Smooth muscle cell (in vitro differentiated cells): ENCODE measurements around the gene KLHDC4. TPM values are rescaled to one million over a fixed set of nuclear protein-coding genes. Genes with fewer than 3 reads are reported as not detected.

Source experiments
- DNase-seq: peaks from one replicate; lab custom pipeline; 2025; ENCODE audit not compliant: unreplicated experiment; lab: John Stamatoyannopoulos, UW
- H2AFZ ChIP-seq: fragments of 200-600 bp; sonication (generic); 2 replicates; pipeline ENCODE4 v1.6.0; 2016; ENCODE audit warnings: antibody characterized with exemption, low read depth, mild to moderate bottlenecking
- H3F3A ChIP-seq: fragments of 200-600 bp; sonication (generic); 2 replicates; pipeline ENCODE4 v1.6.0; 2017; ENCODE audit warnings: antibody characterized with exemption, low read depth
- H3K27ac ChIP-seq: fragments of 200-600 bp; sonication (generic); 2 replicates; pipeline ENCODE4 v1.5.1; 2016; ENCODE audit warnings: low read depth, mild to moderate bottlenecking
- H3K27me3 ChIP-seq: fragments of 200-600 bp; sonication (generic); 2 replicates; pipeline ENCODE4 v1.6.1; 2016; ENCODE audit warnings: low read depth, mild to moderate bottlenecking
- H3K36me3 ChIP-seq: fragments of 200-600 bp; sonication (generic); 2 replicates; pipeline ENCODE4 v1.5.1; 2016; ENCODE audit warnings: low read depth
- H3K4me1 ChIP-seq: fragments of 200-600 bp; sonication (generic); 2 replicates; pipeline ENCODE4 v1.5.1; 2016; ENCODE audit warnings: low read depth
- H3K4me2 ChIP-seq: fragments of 200-600 bp; sonication (generic); 2 replicates; pipeline ENCODE4 v1.6.0; 2016; ENCODE audit warnings: mild to moderate bottlenecking
- H3K4me3 ChIP-seq: fragments of 200-600 bp; sonication (generic); 2 replicates; pipeline ENCODE4 v1.5.1; 2016; ENCODE audit warnings: mild to moderate bottlenecking
- H3K79me2 ChIP-seq: fragments of 200-600 bp; sonication (generic); 2 replicates; pipeline ENCODE4 v1.6.0; 2016; ENCODE audit warnings: low read depth, mild to moderate bottlenecking
- H3K9ac ChIP-seq: fragments of 200-600 bp; sonication (generic); 2 replicates; pipeline ENCODE4 v1.6.0; 2016; ENCODE audit warnings: low read depth
- H3K9me3 ChIP-seq: fragments of 200-600 bp; sonication (generic); replicated peaks from 2 replicates; pipeline ENCODE4 v1.5.1; 2016; ENCODE audit warnings: low read depth
- H4K20me1 ChIP-seq: fragments of 200-600 bp; sonication (generic); 2 replicates; pipeline ENCODE4 v1.6.0; 2016; ENCODE audit warnings: low read depth
- CTCF ChIP-seq: fragments of 200-600 bp; sonication (generic); IDR thresholded peaks from 2 replicates; pipeline ENCODE4 v1.5.1; 2017; ENCODE audit warnings: borderline replicate concordance, mild to moderate bottlenecking, antibody characterized with exemption; ENCODE audit not compliant: insufficient read depth, poor library complexity, severe bottlenecking
- WGBS: methylation state at CpG from one replicate; pipeline ENCODE4 v1.1.7; 2016; ENCODE audit warnings: low lambda C conversion rate; 5-methylcytosine and 5-hydroxymethylcytosine counted together
- polyA plus RNA-seq: library from polyadenylated mRNA; unstranded; fragments of >200 nt; fragmentation: Nextera tagmentation; extraction: Ambion mirVana; gene quantifications from 2 replicates; pipeline ENCODE4 v1.2.1, GENCODE V29; 2016
- total RNA-seq: library from RNA; depleted of rRNA; stranded (reverse); fragments of >200 nt; gene quantifications from 2 replicates; pipeline ENCODE4 v1.2.3, GENCODE V29; 2014

KLHDC4 gene
- total and polyA plus RNA-seq, 2 experiments from 2014 or later: 6.0 to 6.7 TPM

- H3K79me2 ChIP-seq: no peaks in the 10 kb centered on the region
- H3K36me3 ChIP-seq: no peaks in the 10 kb centered on the region
- H3K4me2 ChIP-seq: no peak overlapping the region
- no peak for DNase-seq
- TF ChIP-seq CTCF: no peak
- H3K27ac ChIP-seq: no peak overlapping the region
- H3K9ac ChIP-seq: no peak overlapping the region
- H3K9me3 ChIP-seq: no peaks in the 10 kb centered on the region
- H4K20me1 ChIP-seq: no peaks in the 10 kb centered on the region
- H3K4me3 ChIP-seq: no peak overlapping the region
- H3K4me1 ChIP-seq: no peaks in the 10 kb centered on the region
- H2AFZ ChIP-seq: no peak overlapping the region
- no peaks in the 10 kb centered on the region for H3F3A ChIP-seq
- WGBS: 96% methylated on average over 20 of the region's 20 CpGs
- H3K27me3 ChIP-seq: no peaks in the 10 kb centered on the region
Measured at GRCh38 chr16:87694441-87695125, 71.2 kb downstream of the KLHDC4 start.

- Histone ChIP-seq H3K9ac (no peak overlapping the region), H3K27ac (no peak overlapping the region), H4K20me1 (no peaks in the 10 kb centered on the region), H3K36me3 (no peaks in the 10 kb centered on the region), H3K4me3 (no peak overlapping the region), H3F3A (no peaks in the 10 kb centered on the region), H2AFZ (no peak overlapping the region), H3K4me1 (no peaks in the 10 kb centered on the region), H3K9me3 (no peaks in the 10 kb centered on the region), H3K27me3 (no peaks in the 10 kb centered on the region), H3K4me2 (no peak overlapping the region), H3K79me2 (no peaks in the 10 kb centered on the region)
- WGBS: 97% methylated on average over 16 of the region's 16 CpGs
- no peak for DNase-seq
- no peak for TF ChIP-seq CTCF
Measured at GRCh38 chr16:87693827-87694226, 72.0 kb downstream of the KLHDC4 start.

- no peaks in the 10 kb centered on the region for H3K9me3 ChIP-seq
- H4K20me1 ChIP-seq: no peaks in the 10 kb centered on the region
- DNase-seq: no peak
- H3K27ac ChIP-seq: no peak overlapping the region
- TF ChIP-seq CTCF: no peak
- whole genome bisulfite sequencing: 93% methylated on average over 12 of the region's 12 CpGs
- H3F3A ChIP-seq: no peaks in the 10 kb centered on the region
- H3K36me3 ChIP-seq: no peaks in the 10 kb centered on the region
- H3K4me2 ChIP-seq: no peak overlapping the region
- H3K4me3 ChIP-seq: no peak overlapping the region
- H3K9ac ChIP-seq: no peak overlapping the region
- H3K4me1 ChIP-seq: no peaks in the 10 kb centered on the region
- H3K79me2 ChIP-seq: no peaks in the 10 kb centered on the region
- H2AFZ ChIP-seq: no peak overlapping the region
- no peaks in the 10 kb centered on the region for H3K27me3 ChIP-seq
Measured at GRCh38 chr16:87692756-87693155, 73.0 kb downstream of the KLHDC4 start.

- WGBS: 97% methylated on average over 7 of the region's 7 CpGs
- H3K9ac ChIP-seq: no peak overlapping the region
Measured at GRCh38 chr16:87692176-87692575, 73.6 kb downstream of the KLHDC4 start.

More at GRCh38 chr16:87692176-87692575, 73.6 kb downstream of the KLHDC4 start:
- Histone ChIP-seq H3K79me2 (no peaks in the 10 kb centered on the region), H3F3A (no peaks in the 10 kb centered on the region), H3K4me2 (no peak overlapping the region), H3K9me3 (no peaks in the 10 kb centered on the region), H3K27me3 (no peaks in the 10 kb centered on the region), H2AFZ (no peak overlapping the region), H3K4me1 (no peaks in the 10 kb centered on the region), H3K36me3 (no peaks in the 10 kb centered on the region), H3K4me3 (no peak overlapping the region), H3K27ac (no peak overlapping the region), H4K20me1 (no peaks in the 10 kb centered on the region)
- DNase-seq: no peak
- TF ChIP-seq CTCF: no peak
